K562 (cell line): ENCODE results near the gene SH3BGR.

Source experiments
- JUN ChIP-seq, 2 experiments: sonication (generic) in 1 of 2; formaldehyde crosslinking in 1 of 2; IDR thresholded peaks; 2 replicates each; pipeline versions ENCODE4 v1.6.1 to v1.8.0; 2012 to 2022; ENCODE audit warnings: borderline replicate concordance in 2 of 2, mild to moderate bottlenecking in 2 of 2, improper control_type of control experiment in 1 of 2, low read depth in 1 of 2, low read length in 1 of 2, missing genetic modification reagents in 1 of 2
- MTA1 ChIP-seq: fragments of 450-650 bp; IDR thresholded peaks from 2 replicates; pipeline ENCODE4 v1.6.1; 2017; ENCODE audit warnings: borderline replicate concordance
- ZNF212 ChIP-seq: fragments of 450-650 bp; formaldehyde crosslinking; IDR thresholded peaks from 2 replicates; pipeline ENCODE4 v1.4.0; 2020; ENCODE audit warnings: mild to moderate bottlenecking
- TF ChIP-seq, protein P1 (sequence below): fragments of 150-350 bp; conservative IDR thresholded peaks from 2 replicates; pipeline ENCODE4 v1.6.1; 2014; ENCODE audit warnings: low read length

DNA sequence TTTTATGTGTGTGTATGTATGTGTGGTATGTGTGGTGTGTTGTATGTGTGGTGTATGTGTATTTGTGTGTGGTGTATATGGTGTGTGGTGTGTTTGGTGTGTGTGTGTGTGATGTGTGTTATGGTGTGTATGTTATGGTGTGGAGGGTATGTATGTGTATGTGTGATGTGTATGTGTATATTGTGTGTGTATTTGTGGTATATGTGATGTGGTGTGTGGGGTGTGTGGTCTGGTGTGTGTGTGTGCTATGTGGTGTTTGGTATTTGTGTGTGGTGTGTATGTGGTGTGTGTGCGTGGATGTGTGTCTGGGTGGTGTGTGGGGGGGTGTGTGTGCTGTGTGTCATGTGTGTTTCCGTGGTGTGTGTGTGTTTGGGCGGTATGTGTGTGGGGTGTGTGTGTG, 59.3 kb downstream of the SH3BGR start:
- TF ChIP-seq MTA1 (no peak), JUN (IDR thresholded peaks at IDR 0.05; ENCODE audit: borderline replicate concordance, low read depth, low read length) (no peak), JUN (CRISPR knock-in tag; IDR thresholded peaks at IDR 0.05; ENCODE audit: borderline replicate concordance) (no peak), ZNF212 (CRISPR knock-in tag) (no peak)
- TF ChIP-seq, protein P1, sequence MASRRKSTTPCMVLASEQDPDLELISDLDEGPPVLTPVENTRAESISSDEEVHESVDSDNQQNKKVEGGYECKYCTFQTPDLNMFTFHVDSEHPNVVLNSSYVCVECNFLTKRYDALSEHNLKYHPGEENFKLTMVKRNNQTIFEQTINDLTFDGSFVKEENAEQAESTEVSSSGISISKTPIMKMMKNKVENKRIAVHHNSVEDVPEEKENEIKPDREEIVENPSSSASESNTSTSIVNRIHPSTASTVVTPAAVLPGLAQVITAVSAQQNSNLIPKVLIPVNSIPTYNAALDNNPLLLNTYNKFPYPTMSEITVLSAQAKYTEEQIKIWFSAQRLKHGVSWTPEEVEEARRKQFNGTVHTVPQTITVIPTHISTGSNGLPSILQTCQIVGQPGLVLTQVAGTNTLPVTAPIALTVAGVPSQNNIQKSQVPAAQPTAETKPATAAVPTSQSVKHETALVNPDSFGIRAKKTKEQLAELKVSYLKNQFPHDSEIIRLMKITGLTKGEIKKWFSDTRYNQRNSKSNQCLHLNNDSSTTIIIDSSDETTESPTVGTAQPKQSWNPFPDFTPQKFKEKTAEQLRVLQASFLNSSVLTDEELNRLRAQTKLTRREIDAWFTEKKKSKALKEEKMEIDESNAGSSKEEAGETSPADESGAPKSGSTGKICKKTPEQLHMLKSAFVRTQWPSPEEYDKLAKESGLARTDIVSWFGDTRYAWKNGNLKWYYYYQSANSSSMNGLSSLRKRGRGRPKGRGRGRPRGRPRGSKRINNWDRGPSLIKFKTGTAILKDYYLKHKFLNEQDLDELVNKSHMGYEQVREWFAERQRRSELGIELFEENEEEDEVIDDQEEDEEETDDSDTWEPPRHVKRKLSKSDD: no peak
